NCI-H2196 (cell line): ENCODE measurements around the gene TBX10.
"Not testable (repeated sequence)": the region's sequence is repeated elsewhere in the genome, so short reads cannot be mapped to it uniquely, and the experiment has no call there.

ENCODE experiments used
- DNase-seq: peaks from one replicate; lab custom pipeline; 2025; ENCODE audit not compliant: unreplicated experiment; lab: John Stamatoyannopoulos, UW

TBX10 gene

GRCh38 chr11:67632175-67632981 is 7.2 kb downstream of the TBX10 start:
- DNase-seq: peak; percentile 75

GRCh38 chr11:67631853-67632174 is 7.7 kb downstream of the TBX10 start:
- no peak for DNase-seq

GRCh38 chr11:67631411-67631810 is 8.2 kb downstream of the TBX10 start:
- no peak for DNase-seq

- no peak for DNase-seq
Observed at GRCh38 chr11:67630943-67631331, 8.6 kb downstream of the TBX10 start.

DNA sequence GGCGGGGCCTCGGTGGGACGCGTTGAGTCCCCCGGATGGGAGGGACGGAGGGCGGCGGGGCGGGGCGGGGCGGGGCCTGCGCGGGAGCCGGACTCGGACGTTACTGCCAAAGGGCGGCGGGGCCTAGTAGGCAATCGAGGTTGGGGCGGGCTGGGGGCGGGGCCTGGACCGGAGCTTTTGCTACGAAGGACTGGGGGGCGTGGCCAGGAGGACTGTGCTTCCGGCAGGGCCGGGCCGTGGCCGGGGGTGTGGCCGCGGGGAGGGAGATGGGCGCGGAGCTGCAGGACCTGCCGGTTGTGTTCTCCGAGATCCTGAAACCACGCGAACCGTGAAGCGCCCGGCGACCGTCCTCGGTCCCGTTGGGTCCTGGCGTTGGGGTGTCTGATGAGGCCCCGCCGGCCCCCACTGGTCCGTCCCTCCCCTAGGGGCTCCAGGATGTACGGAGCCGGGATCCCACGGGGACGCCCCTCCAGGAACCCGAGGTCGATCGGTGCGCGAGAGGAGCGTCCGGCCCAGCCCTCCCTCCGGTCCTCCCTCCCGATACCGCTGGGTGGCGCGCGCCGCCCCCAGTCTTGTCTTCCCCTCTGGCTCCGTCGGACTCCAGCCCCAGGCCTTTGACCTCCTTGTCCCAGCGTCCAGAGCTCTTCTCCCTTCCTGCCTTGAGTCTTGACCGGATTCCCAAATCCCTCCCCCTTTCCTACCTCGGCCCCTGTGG is 9.2 kb downstream of the TBX10 start:
- peak; percentile 98 for DNase-seq

DNA sequence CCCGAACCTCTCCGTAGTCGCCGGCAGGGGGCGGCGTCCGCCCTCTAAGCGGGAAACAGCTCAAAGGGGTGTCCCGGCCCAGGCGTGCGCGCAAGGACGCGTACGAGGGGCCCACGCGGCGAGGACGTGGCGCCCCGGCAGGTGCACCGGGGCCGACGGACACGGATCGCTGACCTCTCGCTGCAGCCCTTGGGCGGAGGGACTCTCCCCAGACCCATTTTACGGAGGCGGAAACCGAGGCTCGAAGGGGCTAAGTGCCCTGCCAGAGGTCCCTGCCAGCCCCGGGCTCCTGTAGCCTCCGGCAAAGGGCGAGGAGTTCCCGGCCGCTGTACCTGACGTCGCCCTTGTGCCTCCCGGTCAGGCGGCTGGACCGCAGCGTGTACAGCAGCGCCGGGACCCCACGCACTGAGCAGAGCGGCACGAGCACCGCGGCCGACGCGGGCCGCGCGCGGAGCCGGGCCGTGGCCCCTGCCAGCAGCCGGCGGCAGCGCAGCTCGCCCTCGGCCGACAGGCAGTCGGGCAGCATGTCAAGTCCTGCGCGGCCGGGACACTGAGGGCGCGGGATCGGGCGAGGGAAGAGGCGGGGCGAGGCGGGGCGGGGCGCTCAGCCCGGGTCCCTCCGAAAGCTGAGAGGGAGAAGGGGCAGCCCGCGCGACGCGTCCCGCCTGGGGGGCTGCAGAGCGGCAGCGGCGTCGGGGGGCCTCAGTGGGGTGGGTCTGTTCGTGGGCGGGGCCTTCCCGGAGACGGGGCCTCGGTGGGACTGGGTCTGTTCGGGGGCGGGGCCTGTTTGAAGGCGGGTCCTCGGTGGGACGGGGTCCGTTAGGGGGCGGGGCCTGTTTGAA is 10.0 kb downstream of the TBX10 start, which contains the start of gene NUDT8:
Gene NUDT8, minus strand, starts transcription at position 552 of the 842 bp plus-strand sequence. Its CDS starts 26 bp downstream, at position 526.
- DNase-seq: peak; percentile 89

DNA sequence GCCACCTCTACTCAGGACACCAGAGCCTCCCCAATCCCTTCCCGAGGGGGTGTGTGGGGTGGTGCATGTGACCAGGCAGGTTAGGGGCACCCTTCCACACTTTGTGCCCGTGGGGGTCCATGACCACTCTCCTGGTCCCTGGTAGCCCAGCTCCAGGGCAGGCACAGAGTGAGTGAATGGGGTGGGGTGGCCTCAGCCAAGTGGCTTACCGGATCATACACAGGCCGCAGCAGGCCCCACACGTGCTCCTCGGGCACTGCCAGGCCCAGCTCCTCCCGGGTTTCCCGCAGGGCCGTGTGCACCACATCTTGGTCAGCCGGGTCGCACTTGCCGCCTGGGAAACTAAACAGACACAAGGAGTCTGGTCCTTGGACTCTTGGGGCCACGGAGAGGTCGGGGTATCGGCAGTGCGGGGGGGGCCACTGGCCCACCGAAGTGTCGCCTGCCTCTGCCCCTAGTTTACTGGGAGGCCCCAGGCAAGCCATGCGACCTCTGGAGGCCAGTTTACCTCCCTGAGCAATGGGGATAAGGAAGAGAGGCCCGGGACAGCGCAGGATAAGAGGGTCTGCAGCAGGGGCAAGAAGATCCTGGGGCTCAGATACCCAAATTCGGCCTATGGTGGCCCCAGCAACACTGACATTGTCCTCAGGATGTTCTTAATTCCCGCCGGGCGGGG is 10.7 kb downstream of the TBX10 start:
- no peak for DNase-seq

- no peak for DNase-seq
Observed at GRCh38 chr11:67627812-67628624, 11.5 kb downstream of the TBX10 start.

GRCh38 chr11:67627441-67627811 is 12.1 kb downstream of the TBX10 start:
- no peak for DNase-seq

- no peak for DNase-seq
Observed at GRCh38 chr11:67626970-67627369, 12.6 kb downstream of the TBX10 start.

GRCh38 chr11:67626131-67626833 is 13.3 kb downstream of the TBX10 start:
- DNase-seq: not testable (repeated sequence)

- DNase-seq: not testable (repeated sequence)
Observed at GRCh38 chr11:67623795-67624194, 15.8 kb downstream of the TBX10 start.

GRCh38 chr11:67622905-67623304 is 16.7 kb downstream of the TBX10 start:
- DNase-seq: not testable (repeated sequence)

DNA sequence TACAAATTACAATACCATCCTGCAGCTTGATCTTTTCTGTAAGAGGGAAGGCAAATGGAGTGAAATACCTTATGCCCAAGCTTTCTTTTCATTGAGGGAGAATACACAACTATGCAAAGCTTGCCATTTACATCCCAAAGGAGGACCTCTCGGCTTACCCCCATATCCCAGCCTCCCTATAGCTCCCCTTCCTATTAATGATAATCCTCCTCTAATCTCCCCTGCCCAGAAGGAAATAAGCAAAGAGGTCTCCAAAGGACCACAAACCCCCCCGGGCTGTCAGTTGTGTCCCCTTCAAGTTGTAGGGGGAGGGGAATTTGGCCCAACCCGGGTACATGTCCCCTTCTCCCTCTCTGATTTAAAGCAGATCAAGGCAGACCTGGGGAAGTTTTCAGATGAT is 17.6 kb downstream of the TBX10 start:
- DNase-seq: not testable (repeated sequence)

DNA sequence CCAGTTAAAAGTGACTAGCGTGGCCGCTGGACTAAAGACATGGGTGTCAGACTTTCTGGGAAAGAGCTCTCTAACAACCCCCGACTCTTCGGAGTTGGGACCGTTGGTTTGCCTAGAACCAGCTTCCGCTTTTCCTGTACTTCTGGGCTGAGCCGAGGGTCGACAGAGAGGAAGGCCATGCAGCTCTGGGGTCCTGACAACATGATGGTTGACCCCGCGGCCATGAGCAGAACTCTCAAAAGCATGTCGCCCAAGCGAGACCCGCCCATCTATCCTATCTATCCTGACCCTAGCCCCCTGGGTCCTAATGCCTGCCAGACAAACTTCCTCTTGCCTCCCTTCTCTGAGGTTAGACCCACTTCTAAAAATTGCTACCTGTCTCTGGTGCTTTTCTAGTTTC is 18.9 kb downstream of the TBX10 start:
- DNase-seq: not testable (repeated sequence)

GRCh38 chr11:67619683-67620618 is 19.6 kb downstream of the TBX10 start:
- not testable (repeated sequence) for DNase-seq

- not testable (repeated sequence) for DNase-seq
Observed at GRCh38 chr11:67618901-67619659, 20.5 kb downstream of the TBX10 start.
